Skeletal muscle cell (primary cell): Measurements from ENCODE around the gene ZBTB5.
"Not testable (repeated sequence)": the region's sequence is repeated elsewhere in the genome, so short reads cannot be mapped to it uniquely, and the experiment has no call there.

Experiments
- DNase-seq: peaks from one replicate; pipeline ENCODE4 v3.0.0-alpha.2; 2010; ENCODE audit warnings: low read depth
- H3K4me3 ChIP-seq: 2 replicates; pipeline ENCODE4 v1.5.1; 2011; ENCODE audit warnings: low read depth, mild to moderate bottlenecking, control low read depth, low read length, moderate library complexity

Gene ZBTB5

GRCh38 chr9:37429441-37430285, 35.6 kb downstream of the ZBTB5 start:
- H3K4me3 ChIP-seq: no peak overlapping the region
- DNase-seq: no peak

GRCh38 chr9:37428345-37428744, 36.9 kb downstream of the ZBTB5 start:
- no peak overlapping the region for H3K4me3 ChIP-seq

GRCh38 chr9:37426846-37427245, 38.4 kb downstream of the ZBTB5 start:
- H3K4me3 ChIP-seq: no peak overlapping the region
- no peak for DNase-seq

More at GRCh38 chr9:37428345-37428744, 36.9 kb downstream of the ZBTB5 start:
- no peak for DNase-seq

DNA sequence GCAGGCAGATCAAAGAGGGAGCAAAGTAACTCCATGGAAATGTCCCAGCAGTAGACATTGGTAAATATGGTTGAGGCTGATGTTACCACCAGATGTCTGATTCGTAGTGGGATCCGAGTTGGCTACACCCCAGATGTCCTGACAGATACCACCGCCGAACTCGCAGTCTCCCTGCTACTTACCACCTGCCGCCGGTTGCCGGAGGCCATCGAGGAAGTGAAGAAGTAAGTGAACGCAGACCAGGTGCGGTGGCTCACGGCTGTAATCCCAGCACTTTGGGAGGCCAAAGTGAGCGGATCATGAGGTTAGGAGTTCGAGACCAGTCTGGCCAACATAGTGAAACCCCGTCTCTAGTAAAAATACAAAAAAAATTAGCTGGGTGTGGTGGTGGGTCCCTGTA, 38.8 kb downstream of the ZBTB5 start:
- H3K4me3 ChIP-seq, DNase-seq: not testable (repeated sequence)

- H3K4me3 ChIP-seq: no peak overlapping the region
- no peak for DNase-seq
These were observed 39.9 kb downstream of the ZBTB5 start for GRCh38 chr9:37425298-37425752.

DNA sequence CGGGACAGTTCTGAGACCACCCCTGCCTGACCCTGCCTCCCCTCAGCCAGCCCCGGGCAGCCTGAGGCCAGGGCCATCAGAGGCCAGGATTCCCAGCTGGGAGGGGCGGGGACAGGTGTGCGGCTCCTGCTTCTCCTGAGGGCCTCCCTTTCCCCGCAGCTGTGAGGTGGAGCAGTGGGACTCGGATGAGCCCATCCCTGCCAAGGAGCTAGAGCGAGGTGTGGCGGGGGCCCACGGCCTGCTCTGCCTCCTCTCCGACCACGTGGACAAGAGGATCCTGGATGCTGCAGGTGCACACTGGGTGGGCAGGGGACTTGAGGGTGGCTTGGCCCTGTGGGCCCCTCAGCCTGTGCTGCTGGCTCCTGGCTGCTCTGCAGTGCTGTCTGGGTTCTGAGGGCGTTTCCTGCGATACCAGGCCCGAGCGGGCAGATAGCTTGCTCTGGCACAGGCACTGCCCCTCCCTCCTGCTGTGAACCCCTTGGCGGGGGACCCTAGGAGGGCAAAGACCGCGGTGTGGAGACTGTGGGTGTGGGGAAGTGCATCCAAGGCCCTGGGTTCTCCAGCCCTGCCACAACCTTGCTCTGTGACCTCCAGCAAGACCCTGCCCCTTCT, 40.5 kb downstream of the ZBTB5 start:
- no peak overlapping the region for H3K4me3 ChIP-seq
- DNase-seq: no peak

- no peak for DNase-seq
- no peak overlapping the region for H3K4me3 ChIP-seq
These were observed 41.0 kb downstream of the ZBTB5 start for GRCh38 chr9:37424204-37424685.

- no peak for DNase-seq
- H3K4me3 ChIP-seq: peak overlapping the region; percentile 85
These were observed 41.7 kb downstream of the ZBTB5 start for GRCh38 chr9:37423508-37423907.

DNA sequence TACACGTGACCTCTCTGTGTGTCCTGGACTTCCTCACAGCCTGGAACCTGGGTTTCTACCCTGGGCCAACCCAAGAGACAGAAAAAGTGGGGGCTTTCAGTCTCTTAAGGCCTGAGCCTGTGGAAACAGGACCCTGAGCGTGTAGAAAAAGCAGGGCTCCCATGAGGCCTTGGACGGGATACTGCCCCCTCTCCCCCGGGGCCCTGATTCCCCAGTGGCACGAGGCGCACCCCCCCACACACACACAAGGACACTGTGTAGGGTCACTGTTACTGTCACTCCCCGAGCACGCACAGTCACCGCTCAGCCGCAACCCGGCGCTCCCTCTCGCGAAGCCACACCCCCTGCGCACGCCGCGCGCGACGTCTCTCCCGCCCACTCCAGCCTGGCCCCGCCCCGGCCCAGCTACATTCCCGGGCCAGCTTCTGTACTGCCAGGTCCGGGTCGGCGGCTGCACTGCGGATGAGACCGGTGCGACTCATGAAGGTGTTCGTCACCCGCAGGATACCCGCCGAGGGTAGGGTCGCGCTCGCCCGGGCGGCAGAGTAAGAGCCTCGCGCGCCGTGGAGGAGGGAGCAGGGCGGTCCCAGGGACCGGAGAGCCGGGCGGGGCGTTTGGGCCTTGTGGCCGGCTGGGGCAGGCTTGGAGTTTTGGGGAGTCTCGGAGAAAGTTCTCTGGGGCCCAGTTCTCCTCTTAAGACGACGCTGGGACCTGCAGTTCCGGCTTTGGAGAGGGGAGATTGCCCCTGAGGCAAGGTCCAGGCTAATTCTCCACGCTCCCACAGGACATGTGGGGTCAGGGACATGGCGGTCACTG, 42.8 kb downstream of the ZBTB5 start, which contains the start of gene GRHPR:
GRHPR (plus strand) TSS at position 408 of the 816 bp plus-strand sequence; CDS start at position 463, 55 bp downstream.
- H3K4me3 ChIP-seq: peak within 1 kb of the TSS; percentile 85

GRCh38 chr9:37421914-37422288, 43.3 kb downstream of the ZBTB5 start:
- H3K4me3 ChIP-seq: peak overlapping the region; percentile 85
- no peak for DNase-seq

More for the DNA sequence above, 42.8 kb downstream of the ZBTB5 start, which contains the start of gene GRHPR:
- peak; percentile 16 for DNase-seq

DNA sequence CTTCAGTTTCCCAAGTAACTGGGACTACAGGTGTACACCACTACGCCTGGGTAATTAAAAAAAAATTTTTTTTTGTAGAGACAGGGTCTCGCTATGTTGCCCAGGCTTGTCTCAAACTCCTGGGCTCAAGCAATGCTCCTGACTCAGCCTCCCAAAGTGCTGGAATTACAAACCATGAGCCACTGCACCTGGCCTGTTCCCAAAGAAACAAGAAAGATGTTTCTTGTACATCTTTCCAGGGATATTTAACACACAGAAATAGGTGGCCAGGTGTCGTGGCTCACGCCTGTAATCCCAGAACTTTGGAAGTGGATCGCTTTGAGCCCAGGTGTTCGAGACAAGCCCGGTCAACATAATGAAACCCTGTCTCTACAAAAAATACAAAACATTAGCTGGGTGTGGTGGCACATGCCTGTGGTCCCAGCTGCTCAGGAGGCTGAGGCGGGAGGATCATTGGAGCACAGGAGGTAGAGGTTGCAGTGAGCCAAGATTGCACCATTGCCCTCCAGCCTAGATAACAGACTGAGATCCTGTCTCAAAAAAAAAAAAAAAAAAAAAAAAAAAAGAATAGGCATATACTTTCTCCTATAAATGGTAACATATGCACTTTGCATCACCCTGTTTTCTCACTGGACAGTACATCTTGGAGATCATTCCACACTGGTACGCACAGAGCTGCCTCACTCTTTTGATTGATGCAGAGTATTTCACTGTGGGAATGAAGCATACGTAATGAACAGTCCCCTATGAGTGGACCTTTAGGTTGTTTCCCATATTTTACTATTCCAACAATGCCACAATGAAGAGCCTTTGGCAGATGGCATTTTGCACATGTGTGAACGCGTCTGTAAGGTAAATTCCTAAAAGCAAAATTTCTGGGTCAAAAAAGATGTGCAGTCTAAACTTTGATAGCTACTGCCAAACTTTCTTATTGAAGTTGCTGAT, 44.7 kb downstream of the ZBTB5 start:
- DNase-seq: no peak
- H3K4me3 ChIP-seq: no peak overlapping the region

- DNase-seq: no peak
- H3K4me3 ChIP-seq: no peak overlapping the region
These were observed 46.0 kb downstream of the ZBTB5 start for GRCh38 chr9:37419204-37419603.

- H3K4me3 ChIP-seq: no peak overlapping the region
- DNase-seq: no peak
These were observed 47.2 kb downstream of the ZBTB5 start for GRCh38 chr9:37417857-37418618.

GRCh38 chr9:37417252-37417803, 47.9 kb downstream of the ZBTB5 start:
- H3K4me3 ChIP-seq: no peak overlapping the region
- no peak for DNase-seq

DNA sequence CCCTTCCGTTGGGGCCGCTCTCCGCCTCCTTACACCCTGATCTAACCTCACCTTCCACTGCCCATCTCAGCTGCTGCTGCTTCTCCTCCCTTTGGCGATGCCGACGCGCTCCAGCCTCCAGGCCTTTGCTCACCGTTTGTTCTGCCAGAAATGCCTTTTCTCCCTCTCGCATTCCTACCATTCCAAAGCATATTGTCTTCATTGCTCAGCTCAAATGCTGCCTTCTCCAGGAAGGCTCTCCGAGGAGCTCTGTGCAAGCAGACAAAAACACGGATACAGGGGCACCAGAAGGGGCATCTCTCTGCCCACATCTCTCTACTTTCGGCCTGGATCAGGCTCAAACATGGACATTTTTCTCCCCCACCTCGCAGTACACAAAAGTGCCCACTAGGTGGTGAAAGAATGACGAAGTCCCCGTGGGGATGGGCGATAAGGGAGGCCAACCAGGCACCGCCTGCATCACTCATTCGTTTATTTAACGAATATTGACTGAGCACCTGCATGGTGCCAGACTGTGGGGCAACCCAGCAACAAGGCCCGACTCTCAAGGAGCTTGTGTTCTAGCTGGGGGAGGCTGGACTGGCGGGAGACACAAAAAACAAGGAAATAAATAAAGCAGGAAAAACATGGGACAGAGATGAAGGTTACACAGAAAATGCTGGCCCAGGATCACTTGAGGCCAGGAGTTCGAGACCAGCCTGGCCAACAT, 50.1 kb downstream of the ZBTB5 start:
- no peak overlapping the region for H3K4me3 ChIP-seq
- peak; percentile 22 for DNase-seq

DNA sequence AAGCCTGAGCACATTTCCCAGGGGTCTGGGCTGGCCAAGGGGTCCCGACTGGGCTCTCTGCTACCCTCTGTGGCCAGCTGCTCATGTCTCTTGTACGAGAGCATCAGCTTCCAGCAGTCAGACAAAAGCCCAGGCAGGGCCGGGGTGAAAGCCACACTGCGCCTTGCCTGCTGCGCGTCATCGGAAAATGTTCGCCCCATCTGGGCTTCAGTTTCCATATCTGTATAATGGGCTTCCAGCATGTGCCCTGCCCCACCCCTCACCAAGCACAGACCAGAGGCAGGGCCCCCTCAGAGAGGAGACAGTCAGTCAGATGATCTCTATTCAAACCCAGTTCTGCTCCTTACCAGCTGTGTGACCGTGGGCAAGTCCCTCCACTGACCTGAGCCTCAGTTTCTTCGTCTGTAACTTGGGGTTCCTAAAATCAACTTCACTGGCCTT, 50.7 kb downstream of the ZBTB5 start:
- no peak overlapping the region for H3K4me3 ChIP-seq
- no peak for DNase-seq

DNA sequence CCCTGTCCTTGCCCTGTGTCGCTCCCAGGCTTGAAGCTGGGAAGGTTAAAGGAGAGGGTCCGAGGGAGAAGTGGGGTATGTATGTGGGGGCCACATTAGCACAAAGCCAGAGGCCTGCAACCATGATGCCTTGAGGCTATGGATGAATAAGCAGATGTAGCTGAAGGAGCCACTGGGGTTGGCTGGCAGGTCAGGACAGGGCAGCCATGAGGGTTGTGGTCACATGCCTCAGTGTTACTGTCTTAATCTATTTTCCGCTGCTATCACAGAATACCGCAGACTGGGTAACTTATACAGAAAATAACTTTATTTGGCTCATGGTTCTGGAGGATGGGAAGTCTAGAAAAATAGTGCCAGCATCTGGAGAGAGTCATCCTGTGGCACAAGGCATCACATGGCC, 51.9 kb downstream of the ZBTB5 start:
- no peak for DNase-seq

More for the DNA sequence above, 51.9 kb downstream of the ZBTB5 start:
- no peak overlapping the region for H3K4me3 ChIP-seq
